Stimulated activated CD8-positive, alpha-beta memory T cell treated with anti-CD3 and anti-CD28 coated beads, Interleukin-4, amount 100 ng/mL, for 48 hours (primary cell): ENCODE results near the gene PRKAG2.
"Not testable (repeated sequence)": the region's sequence is repeated elsewhere in the genome, so short reads cannot be mapped to it uniquely, and the experiment has no call there.

ENCODE experiments used
- DNase-seq: peaks from one replicate; pipeline ENCODE4 v3.0.0-alpha.2; 2020

Gene PRKAG2

GRCh38 chr7:151832656-151833055, 44.3 kb downstream of the PRKAG2 start:
- no peak for DNase-seq

GRCh38 chr7:151832138-151832537, 44.8 kb downstream of the PRKAG2 start:
- DNase-seq, result no peak

GRCh38 chr7:151831606-151832005, 45.3 kb downstream of the PRKAG2 start:
- DNase-seq, result no peak

- no peak for DNase-seq
These were observed 46.6 kb downstream of the PRKAG2 start for GRCh38 chr7:151830121-151830830.

GRCh38 chr7:151829707-151830106, 47.2 kb downstream of the PRKAG2 start:
- DNase-seq, result no peak

- no peak for DNase-seq
These were observed 49.3 kb downstream of the PRKAG2 start for GRCh38 chr7:151827620-151828019.

- DNase-seq, result not testable (repeated sequence)
These were observed 50.6 kb downstream of the PRKAG2 start for GRCh38 chr7:151826316-151826715.

- no peak for DNase-seq
These were observed 51.2 kb downstream of the PRKAG2 start for GRCh38 chr7:151825721-151826120.

- no peak for DNase-seq
These were observed 52.5 kb downstream of the PRKAG2 start for GRCh38 chr7:151824373-151824933.

- DNase-seq, result no peak
These were observed 53.1 kb downstream of the PRKAG2 start for GRCh38 chr7:151823566-151824372.

- no peak for DNase-seq
These were observed 54.3 kb downstream of the PRKAG2 start for GRCh38 chr7:151822541-151823181.

GRCh38 chr7:151821806-151822540, 54.9 kb downstream of the PRKAG2 start:
- no peak for DNase-seq

GRCh38 chr7:151821226-151821625, 55.7 kb downstream of the PRKAG2 start:
- DNase-seq, result no peak

GRCh38 chr7:151820491-151821105, 56.3 kb downstream of the PRKAG2 start:
- no peak for DNase-seq

- DNase-seq, result no peak
These were observed 57.0 kb downstream of the PRKAG2 start for GRCh38 chr7:151819866-151820265.

- no peak for DNase-seq
These were observed 58.0 kb downstream of the PRKAG2 start for GRCh38 chr7:151818674-151819519.

GRCh38 chr7:151817981-151818673, 58.8 kb downstream of the PRKAG2 start:
- no peak for DNase-seq

GRCh38 chr7:151817315-151817690, 59.6 kb downstream of the PRKAG2 start:
- DNase-seq, result no peak

GRCh38 chr7:151816562-151817314, 60.2 kb downstream of the PRKAG2 start:
- no peak for DNase-seq

- DNase-seq, result no peak
These were observed 61.5 kb downstream of the PRKAG2 start for GRCh38 chr7:151815419-151815818.
